Keratinocyte (primary cell): ENCODE data around the gene GRIN1.

Source experiments
- CTCF ChIP-seq, 3 experiments: IDR thresholded peaks in 1 of 3; conservative IDR thresholded peaks in 1 of 3; optimal IDR thresholded peaks in 1 of 3; 2 replicates in 2 of 3; 3 replicates in 1 of 3; pipeline versions ENCODE3 to v1.5.1; 2011; ENCODE audit warnings: low read length in 3 of 3, mild to moderate bottlenecking in 3 of 3, moderate library complexity in 2 of 3, control low read depth in 1 of 3, inconsistent platforms in 1 of 3; ENCODE audit not compliant: insufficient read depth in 2 of 3; ENCODE audit errors: extremely low read depth in 1 of 3
- EZH2 ChIP-seq: IDR thresholded peaks from one replicate; pipeline ENCODE4 v1.6.1; 2012; ENCODE audit warnings: inconsistent platforms, mild to moderate bottlenecking, low read length, moderate library complexity

DNA sequence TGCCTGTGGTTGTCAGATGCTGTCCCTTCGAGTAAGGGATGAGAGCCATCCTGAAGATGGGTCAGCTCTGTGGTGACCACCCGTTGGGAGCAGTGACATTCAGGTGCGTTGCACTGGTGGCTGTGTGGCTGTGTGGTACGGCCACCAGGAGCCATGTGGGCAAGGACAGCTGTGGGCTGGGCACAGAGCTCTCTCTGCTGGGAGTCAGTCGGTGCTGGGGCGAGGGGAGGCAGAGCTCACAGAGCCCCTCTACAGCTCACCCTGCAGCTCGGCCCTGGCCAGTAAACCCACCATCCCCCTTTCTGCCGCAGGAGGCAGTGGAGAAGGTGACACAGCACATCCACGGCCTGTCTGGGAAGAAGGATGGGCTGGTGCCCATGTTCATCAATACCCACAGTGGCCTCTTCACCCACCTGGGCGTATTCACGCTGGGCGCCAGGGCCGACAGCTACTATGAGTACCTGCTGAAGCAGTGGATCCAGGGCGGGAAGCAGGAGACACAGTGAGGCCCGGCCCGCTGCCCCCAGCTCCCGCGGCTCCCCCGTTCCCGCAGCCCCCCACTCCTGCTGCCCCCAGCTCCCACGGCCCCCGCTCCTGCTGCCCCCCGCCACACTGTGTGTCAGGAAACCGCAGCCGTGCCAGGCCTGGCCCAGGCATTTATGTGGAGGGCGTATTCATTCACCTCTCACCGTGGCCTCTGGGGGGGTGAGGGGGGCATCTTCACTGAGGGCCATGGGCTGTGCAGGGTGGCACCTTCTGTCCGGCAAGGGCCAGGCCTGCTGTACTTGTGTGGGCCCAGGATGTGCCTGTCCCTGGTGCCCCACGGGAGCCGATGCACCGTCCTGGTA, 32.9 kb upstream of the GRIN1 start:
- TF ChIP-seq CTCF (optimal IDR thresholded peaks at IDR 0.05 in 1 of 3, IDR thresholded peaks at IDR 0.05 in 1 of 3, conservative IDR thresholded peaks at IDR 0.05 in 1 of 3; ENCODE audit: extremely low read depth in 1 of 3, insufficient read depth in 2 of 3, low read length in 3 of 3): no peak
- TF ChIP-seq EZH2: no peak
